SK-N-SH (cell line): ENCODE measurements around the gene PSMD6. TPM values are rescaled to one million over a fixed set of nuclear protein-coding genes. Genes with fewer than 3 reads are reported as not detected.

Experiments used
- CTCF ChIA-PET: fragments of 300-600, 350-600 bp; formaldehyde crosslinking; extraction: SDS; loops from one replicate; lab custom pipeline; 2021; lab: Yijun Ruan, JAX
- POLR2A ChIA-PET: fragments of 350-600 bp; sonication (Branson Sonifier 250); formaldehyde crosslinking; extraction: SDS; loops from one replicate; lab custom pipeline; 2020; ENCODE audit warnings: antibody characterized with exemption, inconsistent platforms; lab: Yijun Ruan, JAX
- DNase-seq: peaks from one replicate; pipeline ENCODE4 v3.0.0; 2012
- H2AFZ ChIP-seq: fragments of 200-600 bp; sonication (generic); 2 replicates; pipeline ENCODE4 v1.8.1; 2016; ENCODE audit warnings: antibody characterized with exemption, mild to moderate bottlenecking, low read depth
- H3F3A ChIP-seq: fragments of 200-600 bp; sonication (generic); replicated peaks from 2 replicates; pipeline ENCODE3; 2016; ENCODE audit warnings: antibody characterized with exemption, mild to moderate bottlenecking; ENCODE audit not compliant: insufficient read depth
- H3K27ac ChIP-seq, 2 experiments: fragments of 200-500 bp in 1 of 2; fragments of 200-600 bp in 1 of 2; sonication (Bioruptor generic) in 1 of 2; sonication (generic), shearing (Covaris generic) in 1 of 2; 2 replicates each; pipeline versions ENCODE4 v1.5.1 to v1.6.1; 2014 to 2016; ENCODE audit warnings: low read depth in 2 of 2, inconsistent platforms in 1 of 2, low read length in 1 of 2, mild to moderate bottlenecking in 1 of 2, mixed read lengths in 1 of 2
- H3K27me3 ChIP-seq: fragments of 200-600 bp; sonication (generic), shearing (Covaris generic); 2 replicates; pipeline ENCODE4 v1.6.1; 2016; ENCODE audit warnings: mixed run types; ENCODE audit not compliant: insufficient read depth
- H3K36me3 ChIP-seq, 2 experiments: fragments of 200-500 bp in 1 of 2; fragments of 200-600 bp in 1 of 2; sonication (Bioruptor generic) in 1 of 2; sonication (generic) in 1 of 2; replicated peaks in 1 of 2; 2 replicates each; pipeline versions ENCODE3 to v1.5.1; 2014 to 2016; ENCODE audit warnings: low read length in 1 of 2, mild to moderate bottlenecking in 1 of 2; ENCODE audit not compliant: insufficient read depth in 2 of 2, control insufficient read depth in 1 of 2
- H3K4me1 ChIP-seq, 2 experiments: fragments of 200-500 bp in 1 of 2; fragments of 200-600 bp in 1 of 2; sonication (Bioruptor generic) in 1 of 2; sonication (generic), shearing (Covaris generic) in 1 of 2; 2 replicates each; pipeline versions ENCODE4 v1.5.1 to v1.6.1; 2014 to 2016; ENCODE audit warnings: low read depth in 1 of 2, low read length in 1 of 2, mixed run types in 1 of 2; ENCODE audit not compliant: insufficient read depth in 2 of 2, control insufficient read depth in 1 of 2
- H3K4me2 ChIP-seq: fragments of 200-600 bp; sonication (generic), shearing (Covaris generic); 2 replicates; pipeline ENCODE4 v1.6.1; 2017; ENCODE audit warnings: mixed run types
- H3K4me3 ChIP-seq, 2 experiments: fragments of 200-500 bp in 1 of 2; fragments of 200-600 bp in 1 of 2; sonication (Bioruptor generic) in 1 of 2; sonication (generic), shearing (Covaris generic) in 1 of 2; 2 replicates each; pipeline versions ENCODE4 v1.5.1 to v1.8.1; 2014 to 2016; ENCODE audit warnings: low read depth in 2 of 2, inconsistent platforms in 1 of 2, low read length in 1 of 2, mild to moderate bottlenecking in 1 of 2, mixed read lengths in 1 of 2, moderate library complexity in 1 of 2
- H3K79me2 ChIP-seq: fragments of 200-600 bp; sonication (generic); 2 replicates; pipeline ENCODE4 v1.8.1; 2017; ENCODE audit warnings: mild to moderate bottlenecking; ENCODE audit not compliant: insufficient read depth
- H3K9ac ChIP-seq: fragments of 200-600 bp; sonication (generic); 2 replicates; pipeline ENCODE4 v1.6.1; 2017; ENCODE audit warnings: mixed run types
- H3K9me2 ChIP-seq: fragments of 200-600 bp; sonication (generic); 2 replicates; pipeline ENCODE4 v1.6.1; 2017; ENCODE audit warnings: mixed run types
- H3K9me3 ChIP-seq: fragments of 200-600 bp; sonication (generic); 2 replicates; pipeline ENCODE4 v1.6.1; 2017; ENCODE audit warnings: mixed run types, mild to moderate bottlenecking, moderate library complexity
- H4K20me1 ChIP-seq: fragments of 200-600 bp; sonication (generic); 2 replicates; pipeline ENCODE4 v1.6.1; 2017; ENCODE audit warnings: mild to moderate bottlenecking, mixed run types; ENCODE audit not compliant: insufficient read depth
- CHD2 ChIP-seq: fragments of 150-350 bp; IDR thresholded peaks from 2 replicates; pipeline ENCODE4 v1.6.1; 2018; ENCODE audit warnings: low read length; ENCODE audit not compliant: partially characterized antibody
- EP300 ChIP-seq, 2 experiments: IDR thresholded peaks; 2 replicates each; pipeline versions ENCODE4 v1.4.0 to v1.6.1; 2012; ENCODE audit warnings: borderline replicate concordance in 1 of 2, low read depth in 1 of 2, low read length in 1 of 2
- FOSL2 ChIP-seq: IDR thresholded peaks from 2 replicates; pipeline ENCODE4 v1.4.0; 2012; ENCODE audit warnings: low read depth, mild to moderate bottlenecking, moderate library complexity, borderline replicate concordance
- FOXM1 ChIP-seq: IDR thresholded peaks from 2 replicates; pipeline ENCODE4 v1.4.0; 2012; ENCODE audit warnings: low read depth, mild to moderate bottlenecking
- GABPA ChIP-seq: IDR thresholded peaks from 2 replicates; pipeline ENCODE4 v1.4.0; 2012; ENCODE audit warnings: low read depth, mild to moderate bottlenecking
- GATA2 ChIP-seq: sonication (generic); formaldehyde crosslinking; IDR thresholded peaks from 2 replicates; pipeline ENCODE4 v1.5.0; 2020; ENCODE audit warnings: mild to moderate bottlenecking, missing genetic modification reagents
- MEF2A ChIP-seq: IDR thresholded peaks from 2 replicates; pipeline ENCODE4 v1.4.0; 2012; ENCODE audit warnings: low read depth, borderline replicate concordance
- MXI1 ChIP-seq: IDR thresholded peaks from 2 replicates; pipeline ENCODE4 v1.6.1; 2012; ENCODE audit warnings: mild to moderate bottlenecking, low read depth, low read length, improper control_type of control experiment
- NFIC ChIP-seq: IDR thresholded peaks from 2 replicates; pipeline ENCODE4 v1.4.0; 2012; ENCODE audit warnings: borderline replicate concordance
- NRF1 ChIP-seq: IDR thresholded peaks from 2 replicates; pipeline ENCODE4 v1.6.1; 2012; ENCODE audit warnings: low read depth, mild to moderate bottlenecking, low read length
- RAD21 ChIP-seq: IDR thresholded peaks from 2 replicates; pipeline ENCODE4 v1.6.1; 2012; ENCODE audit warnings: mild to moderate bottlenecking, low read length
- SIN3A ChIP-seq: IDR thresholded peaks from 2 replicates; pipeline ENCODE4 v1.6.1; 2012; ENCODE audit warnings: low read depth, mild to moderate bottlenecking, low read length, moderate library complexity, borderline replicate concordance
- TCF12 ChIP-seq: IDR thresholded peaks from 2 replicates; pipeline ENCODE4 v1.4.0; 2012
- TEAD4 ChIP-seq: IDR thresholded peaks from 2 replicates; pipeline ENCODE4 v1.4.0; 2012; ENCODE audit warnings: mild to moderate bottlenecking, borderline replicate concordance; ENCODE audit not compliant: insufficient read depth
- WGBS: methylation state at CpG from one replicate; pipeline ENCODE4 v1.1.6; 2017; ENCODE audit warnings: low lambda C conversion rate; 5-methylcytosine and 5-hydroxymethylcytosine counted together
- polyA plus RNA-seq, 3 experiments: library from polyadenylated mRNA; depleted of rRNA; stranded (reverse); fragments of >200 nt; gene quantifications; 2 replicates each; pipeline ENCODE4 v1.2.3, GENCODE V29; 2012
- TF ChIP-seq, protein P1 (sequence below): fragments of 150-350 bp; IDR thresholded peaks from 2 replicates; pipeline ENCODE4 v1.6.1; 2016; ENCODE audit warnings: mild to moderate bottlenecking, low read depth, low read length
- TF ChIP-seq, protein P2 (sequence below): fragments of 150-350 bp; IDR thresholded peaks from 2 replicates; pipeline ENCODE4 v1.6.1; 2017; ENCODE audit warnings: antibody characterized with exemption, low read length, low read depth, borderline replicate concordance
- TF ChIP-seq, protein P3 (sequence below): IDR thresholded peaks from 2 replicates; pipeline ENCODE4 v1.4.0; 2012; ENCODE audit warnings: low read depth, borderline replicate concordance
- TF ChIP-seq, protein P4 (sequence below): IDR thresholded peaks from 2 replicates; pipeline ENCODE4 v1.4.0; 2012; ENCODE audit warnings: low read depth
- TF ChIP-seq, protein P5 (sequence below): IDR thresholded peaks from 2 replicates; pipeline ENCODE4; 2012

PSMD6 gene
- polyA plus RNA-seq, 1 of the 3 experiments (the other 2 are of a cell fraction), result 90.3 TPM

DNA sequence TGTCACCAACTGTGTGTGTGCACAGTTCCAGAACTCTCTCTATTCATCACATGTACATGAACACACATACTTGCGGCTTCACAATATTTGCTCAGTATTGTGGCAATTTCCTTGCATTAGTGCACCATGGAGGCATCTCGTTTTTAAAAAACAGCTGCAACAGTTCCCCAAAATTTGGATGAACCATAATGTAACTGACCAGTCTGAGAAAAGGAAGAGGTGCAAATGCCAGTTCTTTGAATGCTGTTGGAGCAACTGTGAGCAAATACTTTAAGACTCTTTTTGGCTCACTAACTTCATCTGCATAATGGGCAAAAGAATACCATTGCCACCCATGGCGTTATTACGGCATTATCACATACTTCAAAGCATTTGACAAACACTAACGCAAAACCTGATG, 38.3 kb upstream of the PSMD6 start:
- Histone ChIP-seq H3K79me2 (no peaks in the 10 kb centered on the region), H3K4me3 (no peak overlapping the region), H3K4me2 (no peak overlapping the region), H3K9me2 (no peaks in the 10 kb centered on the region), H3K9ac (no peak overlapping the region), H3K9me3 (no peaks in the 10 kb centered on the region), H3K27ac (no peak overlapping the region), H3F3A (no peaks in the 10 kb centered on the region), H4K20me1 (no peaks in the 10 kb centered on the region), H3K4me1 (peaks cover 0 to 6% of the 10 kb centered on the region in 2 experiments; a peak in 3 of 4 replicates), H3K27me3 (no peaks in the 10 kb centered on the region), H2AFZ (no peak overlapping the region), H3K36me3 (no peaks in the 10 kb centered on the region)
- DNase-seq, result no peak
- 86% methylated on average over 5 of the region's 5 CpGs for WGBS
- TF ChIP-seq, protein P1, sequence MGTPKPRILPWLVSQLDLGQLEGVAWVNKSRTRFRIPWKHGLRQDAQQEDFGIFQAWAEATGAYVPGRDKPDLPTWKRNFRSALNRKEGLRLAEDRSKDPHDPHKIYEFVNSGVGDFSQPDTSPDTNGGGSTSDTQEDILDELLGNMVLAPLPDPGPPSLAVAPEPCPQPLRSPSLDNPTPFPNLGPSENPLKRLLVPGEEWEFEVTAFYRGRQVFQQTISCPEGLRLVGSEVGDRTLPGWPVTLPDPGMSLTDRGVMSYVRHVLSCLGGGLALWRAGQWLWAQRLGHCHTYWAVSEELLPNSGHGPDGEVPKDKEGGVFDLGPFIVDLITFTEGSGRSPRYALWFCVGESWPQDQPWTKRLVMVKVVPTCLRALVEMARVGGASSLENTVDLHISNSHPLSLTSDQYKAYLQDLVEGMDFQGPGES, result no peak
- no peak for TF ChIP-seq RAD21
- no peak for TF ChIP-seq GABPA
- TF ChIP-seq FOXM1, result no peak
- no peak for TF ChIP-seq TEAD4
- no peak for TF ChIP-seq GATA2 (CRISPR knock-in tag)
- TF ChIP-seq, protein P2, sequence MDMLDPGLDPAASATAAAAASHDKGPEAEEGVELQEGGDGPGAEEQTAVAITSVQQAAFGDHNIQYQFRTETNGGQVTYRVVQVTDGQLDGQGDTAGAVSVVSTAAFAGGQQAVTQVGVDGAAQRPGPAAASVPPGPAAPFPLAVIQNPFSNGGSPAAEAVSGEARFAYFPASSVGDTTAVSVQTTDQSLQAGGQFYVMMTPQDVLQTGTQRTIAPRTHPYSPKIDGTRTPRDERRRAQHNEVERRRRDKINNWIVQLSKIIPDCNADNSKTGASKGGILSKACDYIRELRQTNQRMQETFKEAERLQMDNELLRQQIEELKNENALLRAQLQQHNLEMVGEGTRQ, result no peak
- no peak for TF ChIP-seq NFIC
- TF ChIP-seq SIN3A, result no peak
- no peak for TF ChIP-seq MEF2A
- TF ChIP-seq, protein P3, sequence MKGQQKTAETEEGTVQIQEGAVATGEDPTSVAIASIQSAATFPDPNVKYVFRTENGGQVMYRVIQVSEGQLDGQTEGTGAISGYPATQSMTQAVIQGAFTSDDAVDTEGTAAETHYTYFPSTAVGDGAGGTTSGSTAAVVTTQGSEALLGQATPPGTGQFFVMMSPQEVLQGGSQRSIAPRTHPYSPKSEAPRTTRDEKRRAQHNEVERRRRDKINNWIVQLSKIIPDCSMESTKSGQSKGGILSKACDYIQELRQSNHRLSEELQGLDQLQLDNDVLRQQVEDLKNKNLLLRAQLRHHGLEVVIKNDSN, result no peak
- TF ChIP-seq CHD2, result no peak
- TF ChIP-seq TCF12, result no peak
- TF ChIP-seq EP300 (IDR thresholded peaks at IDR 0.05; ENCODE audit: borderline replicate concordance in 1 of 2, low read depth in 1 of 2, low read length in 1 of 2), result no peak
- no peak for TF ChIP-seq FOSL2
- no peak for TF ChIP-seq MXI1
- TF ChIP-seq NRF1, result no peak
- TF ChIP-seq, protein P4, sequence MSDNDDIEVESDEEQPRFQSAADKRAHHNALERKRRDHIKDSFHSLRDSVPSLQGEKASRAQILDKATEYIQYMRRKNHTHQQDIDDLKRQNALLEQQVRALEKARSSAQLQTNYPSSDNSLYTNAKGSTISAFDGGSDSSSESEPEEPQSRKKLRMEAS, result no peak
- TF ChIP-seq, protein P5, sequence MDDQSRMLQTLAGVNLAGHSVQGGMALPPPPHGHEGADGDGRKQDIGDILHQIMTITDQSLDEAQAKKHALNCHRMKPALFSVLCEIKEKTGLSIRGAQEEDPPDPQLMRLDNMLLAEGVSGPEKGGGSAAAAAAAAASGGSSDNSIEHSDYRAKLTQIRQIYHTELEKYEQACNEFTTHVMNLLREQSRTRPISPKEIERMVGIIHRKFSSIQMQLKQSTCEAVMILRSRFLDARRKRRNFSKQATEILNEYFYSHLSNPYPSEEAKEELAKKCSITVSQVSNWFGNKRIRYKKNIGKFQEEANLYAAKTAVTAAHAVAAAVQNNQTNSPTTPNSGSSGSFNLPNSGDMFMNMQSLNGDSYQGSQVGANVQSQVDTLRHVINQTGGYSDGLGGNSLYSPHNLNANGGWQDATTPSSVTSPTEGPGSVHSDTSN, result no peak
- ChIA-PET CTCF (interaction anchor here (1.3 to 2.7 kb wide), 2 partner anchors 30 to 31 kb away, joined by 3 to 9 read pairs; no protein-coding TSS in a partner anchor), POLR2A (no interaction called here)
